IMR-90 (cell line): ENCODE measurements around the gene MALT1. TPM values are rescaled to one million over a fixed set of nuclear protein-coding genes. Genes with fewer than 3 reads are reported as not detected.

Experiments used
- ATAC-seq: fragments of 200-7000 bp; cut with Tn5 transposase; 2 replicates; pipeline ENCODE4 v1.9.1; 2020; ENCODE audit warnings: low read depth, mild to moderate bottlenecking, moderate library complexity
- BruUV-seq: library from RNA; stranded (reverse); fragments of 400-500 nt; replicated peaks from 2 replicates; lab custom pipeline; 2021; lab: Mats Ljungman, UMichigan
- CTCF ChIA-PET: fragments of 300-600 bp; formaldehyde crosslinking; extraction: SDS; loops from one replicate; lab custom pipeline; 2021; ENCODE audit warnings: antibody characterized with exemption; lab: Yijun Ruan, JAX
- POLR2A ChIA-PET: fragments of 300-600 bp; sonication (Branson Sonifier 250); formaldehyde crosslinking; loops from one replicate; lab custom pipeline; 2022; ENCODE audit warnings: antibody characterized with exemption; ENCODE audit not compliant: unreplicated experiment; lab: Charles Lee
- DNase-seq: peaks from one replicate; pipeline ENCODE4 v3.0.0; 2013
- H2AFZ ChIP-seq: replicated peaks from 2 replicates; pipeline ENCODE3; 2013; ENCODE audit warnings: low read length, mild to moderate bottlenecking; ENCODE audit not compliant: poor library complexity
- H2AK5ac ChIP-seq: 2 replicates; pipeline ENCODE4 v1.6.1; 2013; ENCODE audit warnings: low read depth, low read length, inconsistent platforms
- H2AK9ac ChIP-seq: replicated peaks from 2 replicates; pipeline ENCODE3; 2013; ENCODE audit warnings: mild to moderate bottlenecking, low read depth, low read length, moderate library complexity; ENCODE audit not compliant: poor library complexity
- H2BK120ac ChIP-seq: 2 replicates; pipeline ENCODE4 v1.6.1; 2013; ENCODE audit warnings: low read depth, low read length, inconsistent platforms
- H2BK15ac ChIP-seq: 3 replicates; pipeline ENCODE4 v1.6.1; 2013; ENCODE audit warnings: low read depth, low read length, inconsistent platforms
- H2BK20ac ChIP-seq: 2 replicates; pipeline ENCODE4 v1.6.1; 2013; ENCODE audit warnings: low read depth, mild to moderate bottlenecking, inconsistent platforms, low read length, moderate library complexity
- H2BK5ac ChIP-seq: 2 replicates; pipeline ENCODE4 v1.6.1; 2013; ENCODE audit warnings: mild to moderate bottlenecking, low read depth, low read length, inconsistent platforms; ENCODE audit not compliant: poor library complexity, severe bottlenecking
- H3K14ac ChIP-seq: replicated peaks from 2 replicates; pipeline ENCODE4 v1.6.1; 2013; ENCODE audit warnings: low read depth, low read length, inconsistent platforms
- H3K18ac ChIP-seq: 2 replicates; pipeline ENCODE4 v1.6.1; 2013; ENCODE audit warnings: low read depth, low read length, control low read depth
- H3K23ac ChIP-seq: 2 replicates; pipeline ENCODE4 v1.6.1; 2013; ENCODE audit warnings: low read depth, low read length, inconsistent platforms
- H3K27ac ChIP-seq: 2 replicates; pipeline ENCODE4 v1.5.1; 2013; ENCODE audit warnings: mild to moderate bottlenecking, control low read depth, low read length; ENCODE audit not compliant: insufficient read depth
- H3K27me3 ChIP-seq: 2 replicates; pipeline ENCODE4 v1.6.1; 2013; ENCODE audit warnings: low read length; ENCODE audit not compliant: control insufficient read depth, insufficient read depth
- H3K36me3 ChIP-seq: 2 replicates; pipeline ENCODE4 v1.6.1; 2013; ENCODE audit warnings: low read length, mixed read lengths; ENCODE audit not compliant: control insufficient read depth, insufficient read depth
- H3K4ac ChIP-seq: 2 replicates; pipeline ENCODE4 v1.6.1; 2013; ENCODE audit warnings: low read depth, low read length, inconsistent platforms
- H3K4me1 ChIP-seq: 2 replicates; pipeline ENCODE4 v1.6.1; 2013; ENCODE audit warnings: low read length, mixed read lengths; ENCODE audit not compliant: control insufficient read depth, insufficient read depth
- H3K4me2 ChIP-seq: 2 replicates; pipeline ENCODE4 v1.6.1; 2013; ENCODE audit warnings: low read depth, mild to moderate bottlenecking, control low read depth, low read length, moderate library complexity
- H3K4me3 ChIP-seq: 2 replicates; pipeline ENCODE4 v1.5.1; 2013; ENCODE audit warnings: low read depth, mild to moderate bottlenecking, control low read depth, low read length, moderate library complexity; ENCODE audit not compliant: insufficient read depth
- H3K56ac ChIP-seq: 2 replicates; pipeline ENCODE4 v1.6.1; 2013; ENCODE audit warnings: low read length, inconsistent platforms; ENCODE audit not compliant: insufficient read depth; ENCODE audit errors: extremely low read depth
- H3K79me1 ChIP-seq, 2 experiments: 2 replicates each; pipeline ENCODE4 v1.6.1; 2013; ENCODE audit warnings: low read length in 2 of 2, inconsistent platforms in 1 of 2, low read depth in 1 of 2
- H3K9ac ChIP-seq: 2 replicates; pipeline ENCODE4 v1.6.1; 2013; ENCODE audit warnings: low read depth, low read length, control low read depth
- H3K9me1 ChIP-seq: 2 replicates; pipeline ENCODE4 v1.6.1; 2013; ENCODE audit warnings: low read length, inconsistent platforms; ENCODE audit not compliant: insufficient read depth
- H3K9me3 ChIP-seq: 2 replicates; pipeline ENCODE4 v1.6.1; 2013; ENCODE audit warnings: low read length; ENCODE audit not compliant: control insufficient read depth, insufficient read depth
- H4K20me1 ChIP-seq: 2 replicates; pipeline ENCODE4 v1.6.1; 2013; ENCODE audit warnings: low read length, inconsistent platforms; ENCODE audit not compliant: insufficient read depth
- H4K5ac ChIP-seq: 2 replicates; pipeline ENCODE4 v1.6.1; 2013; ENCODE audit warnings: mild to moderate bottlenecking, low read depth, low read length, control low read depth
- H4K8ac ChIP-seq, 2 experiments: 2 replicates each; pipeline ENCODE4 v1.6.1; 2013; ENCODE audit warnings: low read depth in 2 of 2, low read length in 2 of 2, control low read depth in 1 of 2, inconsistent platforms in 1 of 2
- H4K91ac ChIP-seq: 2 replicates; pipeline ENCODE4 v1.6.1; 2013; ENCODE audit warnings: low read depth, low read length, inconsistent platforms; ENCODE audit not compliant: insufficient read depth
- CHD1 ChIP-seq: IDR thresholded peaks from 2 replicates; pipeline ENCODE4 v1.6.1; 2012; ENCODE audit warnings: low read depth, low read length, improper control_type of control experiment
- CTCF ChIP-seq: conservative IDR thresholded peaks from 2 replicates; pipeline ENCODE4 v1.5.1; 2012; ENCODE audit warnings: mild to moderate bottlenecking, low read depth, low read length, improper control_type of control experiment
- MAFK ChIP-seq: IDR thresholded peaks from 2 replicates; pipeline ENCODE4 v1.6.1; 2012; ENCODE audit warnings: low read depth, low read length, improper control_type of control experiment
- RFX5 ChIP-seq: IDR thresholded peaks from 2 replicates; pipeline ENCODE4 v1.8.0; 2012; ENCODE audit warnings: low read depth, mild to moderate bottlenecking, low read length, moderate library complexity
- WGBS, 2 experiments: methylation state at CpG; one replicate each; pipeline versions ENCODE4 v1.1.5 to v1.1.7; 2013; ENCODE audit warnings: missing lambda C conversion rate in 2 of 2; ENCODE audit not compliant: insufficient read length in 1 of 2; ENCODE audit errors: extremely low coverage in 2 of 2; 5-methylcytosine and 5-hydroxymethylcytosine counted together
- dilution Hi-C: fragments of 300-500 bp; cut with HindIII; formaldehyde crosslinking; loops from one replicate; pipeline ENCODE4 v1.14.3; 2018; ENCODE audit warnings: low sequenced_read_pairs; ENCODE audit not compliant: unreplicated experiment
- in situ Hi-C: fragments of 300-500 bp; cut with MboI; formaldehyde crosslinking; loops from 3 replicates; pipeline ENCODE4 v1.14.3; 2019; ENCODE audit warnings: low sequenced_read_pairs, inconsistent platforms, mixed read lengths
- intact Hi-C: fragments of 100-400 bp; cut with micrococcal nuclease; formaldehyde crosslinking; loops from 2 replicates; pipeline ENCODE4 v1.10.0; 2022
- polyA plus RNA-seq, 3 experiments: library from polyadenylated mRNA; depleted of rRNA; stranded (reverse); fragments of >200 nt; gene quantifications; 2 replicates each; pipeline ENCODE4 v1.2.3, GENCODE V29; 2012; ENCODE audit warnings: low replicate concordance in 1 of 3
- total RNA-seq: library from RNA; depleted of rRNA; stranded (reverse); fragments of >200 nt; gene quantifications from 2 replicates; pipeline ENCODE4 v1.2.3, GENCODE V29; 2012
- TF ChIP-seq, protein P1 (sequence below): fragments of 150-350 bp; IDR thresholded peaks from 2 replicates; pipeline ENCODE4 v1.6.1; 2016; ENCODE audit warnings: low read depth, mild to moderate bottlenecking, low read length, moderate library complexity, borderline replicate concordance
- TF ChIP-seq, protein P2 (sequence below): fragments of 150-350 bp; IDR thresholded peaks from 2 replicates; pipeline ENCODE4 v1.6.1; 2017; ENCODE audit warnings: mild to moderate bottlenecking, antibody characterized with exemption, low read length, low read depth

The MALT1 gene
- total and polyA plus RNA-seq, 2 of the 4 experiments (the other 2 are of a cell fraction): 8.3 to 25.3 TPM

- Histone ChIP-seq H2BK120ac (no peak overlapping the region), H3K27ac (no peak overlapping the region), H3K9ac (no peak overlapping the region), H3K23ac (no peak overlapping the region), H3K27me3 (peaks cover 4% of the 10 kb centered on the region), H2BK5ac (no peak overlapping the region), H4K8ac (no peak overlapping the region), H3K14ac (no peak overlapping the region), H4K5ac (no peak overlapping the region), H3K4me2 (no peak overlapping the region), H3K9me3 (no peaks in the 10 kb centered on the region), H3K36me3 (no peaks in the 10 kb centered on the region), H2BK20ac (no peak overlapping the region), H3K4me1 (peaks cover 2% of the 10 kb centered on the region), H3K79me1 (no peaks in the 10 kb centered on the region), H4K20me1 (no peaks in the 10 kb centered on the region), H3K4me3 (no peak overlapping the region), H3K9me1 (peaks cover 10% of the 10 kb centered on the region; the same call in 1 of the 2 replicates), H3K56ac (no peak overlapping the region), H2AFZ (no peak overlapping the region), H2AK9ac (no peak overlapping the region), H3K4ac (no peak overlapping the region), H2AK5ac (no peak overlapping the region), H4K91ac (no peak overlapping the region), H3K18ac (no peak overlapping the region), H2BK15ac (no peak overlapping the region)
- POLR2A ChIA-PET: no interaction called here
- in situ Hi-C loops: no loop called here
- dilution Hi-C loops: no loop called here
- intact Hi-C loops: no loop called here
- CTCF ChIA-PET: interaction anchor here (1.3 kb wide), 1 partner anchor 8 kb away, joined by 4 read pairs; no protein-coding TSS in a partner anchor
- no peak for TF ChIP-seq CTCF
- TF ChIP-seq, protein P1, sequence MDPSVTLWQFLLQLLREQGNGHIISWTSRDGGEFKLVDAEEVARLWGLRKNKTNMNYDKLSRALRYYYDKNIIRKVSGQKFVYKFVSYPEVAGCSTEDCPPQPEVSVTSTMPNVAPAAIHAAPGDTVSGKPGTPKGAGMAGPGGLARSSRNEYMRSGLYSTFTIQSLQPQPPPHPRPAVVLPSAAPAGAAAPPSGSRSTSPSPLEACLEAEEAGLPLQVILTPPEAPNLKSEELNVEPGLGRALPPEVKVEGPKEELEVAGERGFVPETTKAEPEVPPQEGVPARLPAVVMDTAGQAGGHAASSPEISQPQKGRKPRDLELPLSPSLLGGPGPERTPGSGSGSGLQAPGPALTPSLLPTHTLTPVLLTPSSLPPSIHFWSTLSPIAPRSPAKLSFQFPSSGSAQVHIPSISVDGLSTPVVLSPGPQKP: no peak
- no peak for TF ChIP-seq CHD1
- no peak for TF ChIP-seq MAFK
- TF ChIP-seq RFX5: no peak
- TF ChIP-seq, protein P2, sequence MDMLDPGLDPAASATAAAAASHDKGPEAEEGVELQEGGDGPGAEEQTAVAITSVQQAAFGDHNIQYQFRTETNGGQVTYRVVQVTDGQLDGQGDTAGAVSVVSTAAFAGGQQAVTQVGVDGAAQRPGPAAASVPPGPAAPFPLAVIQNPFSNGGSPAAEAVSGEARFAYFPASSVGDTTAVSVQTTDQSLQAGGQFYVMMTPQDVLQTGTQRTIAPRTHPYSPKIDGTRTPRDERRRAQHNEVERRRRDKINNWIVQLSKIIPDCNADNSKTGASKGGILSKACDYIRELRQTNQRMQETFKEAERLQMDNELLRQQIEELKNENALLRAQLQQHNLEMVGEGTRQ: no peak
- ATAC-seq: no peak
- 100% methylated on average over 1 of the region's 10 CpGs; no CpG with 5 or more reads in 1 of the 2 experiments for WGBS, 2 experiments
- no peak for DNase-seq
- BruUV-seq: no TSS peak
Measured at GRCh38 chr18:58756148-58756547, 84.9 kb downstream of the MALT1 start.
